Smooth muscle cell (in vitro differentiated cells): ENCODE measurements around the gene GAREM1. TPM values are rescaled to one million over a fixed set of nuclear protein-coding genes. Genes with fewer than 3 reads are reported as not detected.

Experiments used
- DNase-seq: peaks from one replicate; lab custom pipeline; 2025; ENCODE audit not compliant: unreplicated experiment; lab: John Stamatoyannopoulos, UW
- H2AFZ ChIP-seq: fragments of 200-600 bp; sonication (generic); 2 replicates; pipeline ENCODE4 v1.6.0; 2016; ENCODE audit warnings: antibody characterized with exemption, low read depth, mild to moderate bottlenecking
- H3F3A ChIP-seq: fragments of 200-600 bp; sonication (generic); 2 replicates; pipeline ENCODE4 v1.6.0; 2017; ENCODE audit warnings: antibody characterized with exemption, low read depth
- H3K27ac ChIP-seq: fragments of 200-600 bp; sonication (generic); 2 replicates; pipeline ENCODE4 v1.5.1; 2016; ENCODE audit warnings: low read depth, mild to moderate bottlenecking
- H3K27me3 ChIP-seq: fragments of 200-600 bp; sonication (generic); 2 replicates; pipeline ENCODE4 v1.6.1; 2016; ENCODE audit warnings: low read depth, mild to moderate bottlenecking
- H3K36me3 ChIP-seq: fragments of 200-600 bp; sonication (generic); 2 replicates; pipeline ENCODE4 v1.5.1; 2016; ENCODE audit warnings: low read depth
- H3K4me1 ChIP-seq: fragments of 200-600 bp; sonication (generic); 2 replicates; pipeline ENCODE4 v1.5.1; 2016; ENCODE audit warnings: low read depth
- H3K4me2 ChIP-seq: fragments of 200-600 bp; sonication (generic); 2 replicates; pipeline ENCODE4 v1.6.0; 2016; ENCODE audit warnings: mild to moderate bottlenecking
- H3K4me3 ChIP-seq: fragments of 200-600 bp; sonication (generic); 2 replicates; pipeline ENCODE4 v1.5.1; 2016; ENCODE audit warnings: mild to moderate bottlenecking
- H3K79me2 ChIP-seq: fragments of 200-600 bp; sonication (generic); 2 replicates; pipeline ENCODE4 v1.6.0; 2016; ENCODE audit warnings: low read depth, mild to moderate bottlenecking
- H3K9ac ChIP-seq: fragments of 200-600 bp; sonication (generic); 2 replicates; pipeline ENCODE4 v1.6.0; 2016; ENCODE audit warnings: low read depth
- H3K9me3 ChIP-seq: fragments of 200-600 bp; sonication (generic); replicated peaks from 2 replicates; pipeline ENCODE4 v1.5.1; 2016; ENCODE audit warnings: low read depth
- H4K20me1 ChIP-seq: fragments of 200-600 bp; sonication (generic); 2 replicates; pipeline ENCODE4 v1.6.0; 2016; ENCODE audit warnings: low read depth
- WGBS: methylation state at CpG from one replicate; pipeline ENCODE4 v1.1.7; 2016; ENCODE audit warnings: low lambda C conversion rate; 5-methylcytosine and 5-hydroxymethylcytosine counted together
- polyA plus RNA-seq: library from polyadenylated mRNA; unstranded; fragments of >200 nt; fragmentation: Nextera tagmentation; extraction: Ambion mirVana; gene quantifications from 2 replicates; pipeline ENCODE4 v1.2.1, GENCODE V29; 2016
- total RNA-seq: library from RNA; depleted of rRNA; stranded (reverse); fragments of >200 nt; gene quantifications from 2 replicates; pipeline ENCODE4 v1.2.3, GENCODE V29; 2014
- TF ChIP-seq, protein P1 (sequence below): fragments of 200-600 bp; sonication (generic); IDR thresholded peaks from 2 replicates; pipeline ENCODE4 v1.5.1; 2017; ENCODE audit warnings: borderline replicate concordance, mild to moderate bottlenecking, antibody characterized with exemption; ENCODE audit not compliant: insufficient read depth, poor library complexity, severe bottlenecking

GAREM1 gene
- total and polyA plus RNA-seq, 2 experiments from 2014 or later = 0.33 to 13.4 TPM

DNA sequence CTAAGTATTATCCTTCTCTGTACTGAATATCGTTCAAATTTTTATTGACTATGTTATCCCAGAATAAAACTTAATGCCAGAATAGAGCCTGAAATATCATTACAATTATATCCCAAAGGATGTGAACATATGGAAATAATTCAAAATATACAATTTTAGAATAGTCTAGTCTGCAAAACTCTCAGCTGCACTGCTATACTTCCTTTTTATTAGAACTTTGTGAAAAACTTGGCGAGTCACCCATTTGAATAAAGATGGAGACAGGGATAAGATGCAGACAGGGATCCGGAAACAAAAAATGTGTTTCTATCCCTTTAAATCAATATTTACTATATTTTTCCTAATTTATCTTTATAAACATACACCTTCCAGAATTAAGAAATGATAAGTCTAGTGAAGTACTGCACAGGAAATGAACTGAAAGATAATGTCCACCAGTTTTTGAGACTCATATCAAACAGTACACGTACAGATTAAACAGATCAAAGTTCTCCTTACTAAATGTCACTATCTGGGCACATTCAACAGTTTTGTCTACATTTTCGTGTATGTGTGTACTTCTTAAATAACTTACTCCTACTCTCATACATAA lies 173.0 kb downstream of the GAREM1 start:
- Histone ChIP-seq H3K36me3 (no peaks in the 10 kb centered on the region), H2AFZ (no peak overlapping the region), H3K4me1 (no peaks in the 10 kb centered on the region), H3F3A (no peaks in the 10 kb centered on the region), H3K9me3 (no peaks in the 10 kb centered on the region), H3K4me2 (no peak overlapping the region), H4K20me1 (no peaks in the 10 kb centered on the region), H3K9ac (no peak overlapping the region), H3K4me3 (no peak overlapping the region), H3K79me2 (no peaks in the 10 kb centered on the region), H3K27ac (no peak overlapping the region), H3K27me3 (no peaks in the 10 kb centered on the region)
- DNase-seq = no peak
- WGBS = 71% methylated on average over 5 of the region's 5 CpGs
- TF ChIP-seq, protein P1, sequence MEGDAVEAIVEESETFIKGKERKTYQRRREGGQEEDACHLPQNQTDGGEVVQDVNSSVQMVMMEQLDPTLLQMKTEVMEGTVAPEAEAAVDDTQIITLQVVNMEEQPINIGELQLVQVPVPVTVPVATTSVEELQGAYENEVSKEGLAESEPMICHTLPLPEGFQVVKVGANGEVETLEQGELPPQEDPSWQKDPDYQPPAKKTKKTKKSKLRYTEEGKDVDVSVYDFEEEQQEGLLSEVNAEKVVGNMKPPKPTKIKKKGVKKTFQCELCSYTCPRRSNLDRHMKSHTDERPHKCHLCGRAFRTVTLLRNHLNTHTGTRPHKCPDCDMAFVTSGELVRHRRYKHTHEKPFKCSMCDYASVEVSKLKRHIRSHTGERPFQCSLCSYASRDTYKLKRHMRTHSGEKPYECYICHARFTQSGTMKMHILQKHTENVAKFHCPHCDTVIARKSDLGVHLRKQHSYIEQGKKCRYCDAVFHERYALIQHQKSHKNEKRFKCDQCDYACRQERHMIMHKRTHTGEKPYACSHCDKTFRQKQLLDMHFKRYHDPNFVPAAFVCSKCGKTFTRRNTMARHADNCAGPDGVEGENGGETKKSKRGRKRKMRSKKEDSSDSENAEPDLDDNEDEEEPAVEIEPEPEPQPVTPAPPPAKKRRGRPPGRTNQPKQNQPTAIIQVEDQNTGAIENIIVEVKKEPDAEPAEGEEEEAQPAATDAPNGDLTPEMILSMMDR = no peak

DNA sequence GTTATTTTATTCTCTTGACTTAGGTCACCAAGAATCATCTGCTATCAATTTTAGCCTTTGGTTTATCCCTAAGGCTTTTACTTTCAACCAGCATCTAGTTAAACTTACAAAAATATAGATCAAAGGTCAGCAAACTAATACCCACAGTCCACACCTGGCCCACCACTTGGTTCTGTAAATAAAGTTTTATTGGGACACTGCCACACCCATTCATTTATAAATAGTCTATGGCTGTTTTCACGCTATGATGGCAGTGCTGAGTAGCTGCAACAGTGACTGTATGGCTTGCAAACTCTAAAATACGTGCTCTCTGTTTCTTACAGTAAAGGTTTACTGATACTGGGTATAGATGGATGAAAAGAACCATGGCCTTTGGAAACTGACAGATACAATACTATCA lies 173.8 kb downstream of the GAREM1 start:
- TF ChIP-seq, protein P1 = no peak
- Histone ChIP-seq H3K9me3 (no peaks in the 10 kb centered on the region), H3K27me3 (no peaks in the 10 kb centered on the region), H2AFZ (no peak overlapping the region), H3K27ac (no peak overlapping the region), H3K4me1 (no peaks in the 10 kb centered on the region), H4K20me1 (no peaks in the 10 kb centered on the region), H3K4me2 (no peak overlapping the region), H3K9ac (no peak overlapping the region), H3F3A (no peaks in the 10 kb centered on the region), H3K79me2 (no peaks in the 10 kb centered on the region), H3K36me3 (no peaks in the 10 kb centered on the region), H3K4me3 (no peak overlapping the region)
- 98% methylated on average over 2 of the region's 2 CpGs for WGBS
- DNase-seq = no peak

DNA sequence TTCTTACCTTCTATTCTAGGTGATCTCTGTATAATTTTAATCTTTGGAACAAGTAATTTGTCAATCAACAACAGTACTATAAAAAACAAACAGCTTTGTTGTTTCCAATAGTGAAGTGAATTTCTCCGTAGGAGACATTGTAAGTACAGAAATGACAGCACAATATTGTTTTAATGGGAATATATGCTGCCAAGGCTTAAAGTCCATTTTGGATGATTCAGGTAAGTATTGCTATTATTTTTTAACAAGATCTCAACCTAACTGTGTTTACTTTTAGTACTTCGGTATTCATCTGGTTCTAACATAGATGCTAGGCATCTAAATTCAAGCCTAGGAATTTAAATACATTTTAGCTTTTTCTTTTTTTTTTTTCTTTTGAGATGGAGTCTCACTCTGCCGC lies 175.1 kb downstream of the GAREM1 start:
- WGBS = 90% methylated on average over 3 of the region's 3 CpGs

More for the DNA sequence above, 175.1 kb downstream of the GAREM1 start:
- Histone ChIP-seq H3F3A (no peaks in the 10 kb centered on the region), H3K4me1 (no peaks in the 10 kb centered on the region), H3K4me3 (no peak overlapping the region), H3K9me3 (no peaks in the 10 kb centered on the region), H3K27me3 (no peaks in the 10 kb centered on the region), H3K27ac (no peak overlapping the region), H3K79me2 (no peaks in the 10 kb centered on the region), H3K9ac (no peak overlapping the region), H3K4me2 (no peak overlapping the region), H3K36me3 (no peaks in the 10 kb centered on the region), H2AFZ (no peak overlapping the region), H4K20me1 (no peaks in the 10 kb centered on the region)
- DNase-seq = no peak
- TF ChIP-seq, protein P1 = no peak
